ENCODE measurements around the gene HYCC1.
A peak's percentile ranks its signal among the peaks of the same experiment; 100 is the strongest.

HYCC1 gene

DNA sequence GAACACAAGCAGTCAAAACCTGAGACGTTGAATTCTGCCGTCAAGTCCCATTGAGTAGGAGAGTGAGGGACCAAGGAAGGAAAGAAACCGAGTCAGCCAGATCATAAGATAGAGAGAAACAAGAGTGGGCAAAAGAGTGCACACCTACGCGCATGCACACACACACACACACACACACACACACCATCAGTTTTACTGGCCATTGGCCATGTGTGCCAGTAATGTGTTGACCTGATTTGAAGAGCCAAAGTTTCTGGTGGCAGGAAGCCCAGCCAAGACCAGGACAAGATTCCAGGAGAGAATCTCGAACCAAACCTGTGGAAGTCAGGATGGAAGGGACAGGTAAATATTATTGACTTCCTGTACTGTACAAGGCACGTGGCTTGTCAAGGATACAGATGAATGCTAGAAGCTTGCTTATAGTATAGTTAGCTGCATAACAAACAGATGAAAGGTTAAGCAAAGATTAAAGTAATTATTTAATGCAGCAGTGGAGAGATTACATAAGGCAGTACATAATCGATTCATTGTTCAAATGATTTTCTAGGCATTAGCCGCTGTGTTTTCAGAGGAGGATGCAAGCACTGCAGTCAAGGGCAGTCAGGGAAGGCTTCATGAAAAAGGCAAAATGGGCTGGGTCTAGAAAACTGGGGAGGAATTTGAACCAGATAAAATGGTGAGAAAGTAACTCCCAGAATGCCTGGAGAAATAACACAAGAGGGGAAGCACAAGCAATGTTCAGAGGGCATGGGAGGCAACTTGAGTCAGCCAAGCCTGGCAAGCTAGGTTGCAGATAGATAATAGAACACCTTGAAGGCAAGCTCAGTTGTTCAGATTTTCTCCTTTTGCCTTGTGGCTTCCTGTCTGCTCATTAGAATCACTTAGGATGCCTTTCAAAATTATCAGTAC, 2.7 kb upstream of the HYCC1 start:
- DNase-seq (ENCODE audit: low read depth): no peak

GRCh38 chr7:23014681-23015080, 751 bp upstream of the HYCC1 start:
- no peak for DNase-seq (ENCODE audit: low read depth)

DNA sequence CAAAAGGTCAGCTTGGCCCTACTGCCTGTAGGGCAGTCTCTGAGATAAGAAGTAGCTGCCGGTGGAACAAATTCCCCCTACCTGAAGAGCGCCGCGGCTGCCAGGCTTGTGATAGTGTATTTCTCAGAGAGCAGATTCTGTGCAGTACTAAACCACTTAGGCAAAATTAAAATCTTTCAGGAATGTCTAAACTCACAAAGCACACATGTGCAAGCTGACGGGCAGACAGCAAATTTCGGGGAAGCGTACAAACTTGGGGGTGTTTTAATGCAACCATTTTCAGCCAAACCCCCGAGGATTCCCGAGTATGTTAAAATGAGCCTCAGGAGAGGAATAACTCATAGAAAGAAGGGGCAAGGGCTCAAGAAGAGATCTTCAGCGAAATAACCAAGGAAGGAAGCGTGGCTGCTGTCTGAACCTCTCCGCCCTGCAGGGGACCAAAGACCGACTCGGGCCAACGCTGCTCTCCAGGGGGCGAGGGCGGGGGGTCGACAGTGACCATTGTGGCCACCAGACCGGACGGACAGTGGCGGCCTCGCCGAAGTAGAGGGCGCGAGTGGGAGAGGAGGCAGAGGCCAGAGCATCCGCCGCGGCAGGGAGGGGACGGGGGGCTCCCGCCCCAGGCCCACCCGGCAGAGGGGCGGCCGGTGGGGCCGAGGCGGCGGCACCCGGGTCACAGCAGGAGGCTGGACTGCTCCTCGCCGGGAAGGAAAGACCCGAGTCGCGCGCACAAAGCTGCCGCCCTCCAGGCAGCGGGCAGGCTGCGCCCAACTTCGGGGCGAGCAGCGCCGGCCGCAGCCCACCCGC, 819 bp downstream of the HYCC1 start:
- no peak for DNase-seq (ENCODE audit: low read depth)

DNA sequence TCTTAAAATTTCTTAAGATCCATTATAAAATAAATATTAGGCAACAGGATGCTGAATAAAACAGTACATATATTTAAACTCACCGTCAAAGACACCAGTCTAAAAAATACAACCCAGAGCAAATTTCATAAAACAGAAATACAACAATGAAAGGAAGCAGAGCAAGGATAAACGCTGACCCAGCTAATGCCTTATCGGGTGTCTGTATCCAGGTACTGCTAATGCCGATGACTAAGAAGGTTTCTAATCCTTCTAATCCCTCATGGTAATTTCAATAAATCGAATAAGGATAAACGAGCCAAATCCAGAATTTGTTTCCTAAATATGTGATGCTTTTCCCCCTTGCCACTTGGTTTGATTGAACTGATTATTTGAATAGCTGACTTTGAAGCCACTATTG, 1.7 kb downstream of the HYCC1 start:
- DNase-seq (ENCODE audit: low read depth): no peak

GRCh38 chr7:23011222-23011924, 2.6 kb downstream of the HYCC1 start:
- DNase-seq (ENCODE audit: low read depth): no peak

DNA sequence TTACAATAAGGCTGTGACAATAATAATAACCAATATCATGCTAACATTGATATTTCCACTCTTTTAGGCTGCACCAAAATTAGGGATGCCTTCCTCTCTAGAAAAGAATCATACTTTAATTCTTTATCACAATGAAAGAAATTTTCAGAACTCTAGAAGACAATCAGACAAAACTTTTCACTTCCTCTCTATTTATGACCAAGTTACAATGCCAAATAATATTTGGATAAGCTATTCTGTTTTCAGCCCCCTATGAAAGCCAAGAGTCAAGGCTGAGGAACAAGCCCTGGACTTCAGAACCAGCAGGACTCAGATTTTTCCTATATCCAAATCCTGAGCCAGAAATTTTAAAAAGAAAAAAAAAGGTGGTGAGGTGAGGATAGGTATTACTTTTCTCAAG, 4.6 kb downstream of the HYCC1 start:
- DNase-seq (ENCODE audit: low read depth): no peak

GRCh38 chr7:23004247-23004520, 9.7 kb downstream of the HYCC1 start:
- DNase-seq (ENCODE audit: low read depth): no peak

DNA sequence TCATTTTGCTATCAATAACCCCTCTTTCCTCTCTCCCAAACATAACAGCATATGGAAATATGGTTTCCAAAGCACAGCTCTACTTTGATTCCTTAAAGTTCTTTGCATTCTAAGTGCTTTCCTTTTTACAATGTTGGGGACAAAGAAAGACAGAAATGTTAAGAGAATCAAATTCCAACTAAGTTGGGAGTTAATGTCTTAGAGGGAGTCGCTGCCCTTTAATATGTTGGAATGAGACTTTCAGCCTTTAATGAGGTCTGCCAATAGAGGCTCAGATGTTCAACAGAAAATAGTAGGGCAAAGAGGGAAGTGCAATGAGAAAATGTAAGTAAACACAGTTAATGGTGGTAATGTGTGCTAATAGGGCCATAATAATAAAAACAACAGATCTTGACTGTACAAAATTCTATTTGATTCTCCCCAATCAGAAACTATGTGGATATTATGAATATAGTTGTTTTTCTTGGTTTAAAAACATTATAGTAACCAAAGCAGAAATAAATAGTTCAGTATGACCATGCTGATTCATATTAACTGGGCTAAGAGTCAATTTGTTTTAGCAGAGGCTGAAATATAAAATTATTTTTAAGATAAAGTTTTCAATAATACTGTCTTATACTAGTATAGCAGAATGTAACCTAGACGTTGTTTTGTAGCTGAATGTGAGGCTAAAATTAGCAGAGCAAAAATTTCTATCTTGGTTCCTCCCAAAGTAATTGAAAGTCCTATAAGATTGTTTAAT, 10.3 kb downstream of the HYCC1 start:
- DNase-seq (ENCODE audit: low read depth): no peak

- no peak for DNase-seq (ENCODE audit: low read depth)
Measured at GRCh38 chr7:23002698-23003097, 11.2 kb downstream of the HYCC1 start.

DNA sequence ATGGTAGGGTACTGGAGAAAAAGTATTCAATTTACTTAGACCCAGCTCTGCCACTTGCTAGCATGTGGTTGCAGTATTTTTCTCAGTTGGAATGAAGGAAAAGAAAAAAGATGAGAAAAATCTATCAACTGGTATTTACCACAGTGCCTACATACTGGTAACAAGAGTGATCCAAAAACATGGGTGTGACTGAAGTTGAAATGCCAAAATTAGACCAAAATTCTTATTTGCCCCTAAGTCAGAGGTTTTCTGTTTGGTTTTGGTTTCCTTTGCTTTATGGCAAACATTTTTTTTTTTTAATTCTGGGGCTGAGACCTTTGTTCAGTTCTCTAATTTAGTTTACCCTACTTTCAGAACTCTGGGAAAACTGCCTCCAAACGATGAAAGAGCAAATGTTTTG, 12.3 kb downstream of the HYCC1 start:
- DNase-seq (ENCODE audit: low read depth): no peak

GRCh38 chr7:23000597-23001360, 13.2 kb downstream of the HYCC1 start:
- peak; percentile 48 for DNase-seq (ENCODE audit: low read depth)

DNA sequence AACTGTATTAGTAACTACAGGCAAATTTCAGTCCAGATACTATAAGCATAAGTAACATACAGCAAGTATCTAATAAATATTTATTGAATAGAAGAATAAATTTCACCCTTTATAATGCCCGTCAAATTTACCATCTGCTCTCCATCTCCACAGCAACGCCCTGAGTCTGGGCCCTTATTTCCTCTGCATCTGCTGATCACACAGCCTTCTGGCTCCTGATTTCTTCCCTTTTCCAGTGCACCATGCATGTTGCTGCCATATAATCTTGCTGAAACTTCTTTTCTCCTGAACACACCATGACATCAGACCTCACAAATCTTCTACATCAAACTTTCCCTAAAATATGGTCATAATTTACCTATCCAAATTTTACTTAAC, 15.4 kb downstream of the HYCC1 start:
- no peak for DNase-seq (ENCODE audit: low read depth)

GRCh38 chr7:22997871-22998518, 15.9 kb downstream of the HYCC1 start:
- DNase-seq (ENCODE audit: low read depth): no peak

DNA sequence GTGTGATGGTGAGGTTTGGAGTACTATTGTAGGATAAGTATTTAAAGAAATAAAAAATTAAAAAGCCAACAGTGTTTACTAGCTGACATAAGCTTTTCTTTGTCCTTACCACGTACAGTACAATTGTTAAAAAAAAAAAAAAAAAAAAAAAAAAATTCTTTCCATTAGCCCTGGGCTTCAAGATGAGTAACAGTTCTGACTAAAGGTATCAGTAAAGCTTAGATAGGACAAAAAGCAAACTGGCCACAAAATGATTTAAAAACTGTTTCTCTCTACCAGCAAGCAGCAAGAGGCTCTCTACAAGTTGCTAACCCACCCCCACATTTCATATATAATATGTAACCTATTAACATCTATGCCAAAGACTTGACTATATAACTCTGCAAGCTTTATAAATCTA, 17.5 kb downstream of the HYCC1 start:
- no peak for DNase-seq (ENCODE audit: low read depth)

DNA sequence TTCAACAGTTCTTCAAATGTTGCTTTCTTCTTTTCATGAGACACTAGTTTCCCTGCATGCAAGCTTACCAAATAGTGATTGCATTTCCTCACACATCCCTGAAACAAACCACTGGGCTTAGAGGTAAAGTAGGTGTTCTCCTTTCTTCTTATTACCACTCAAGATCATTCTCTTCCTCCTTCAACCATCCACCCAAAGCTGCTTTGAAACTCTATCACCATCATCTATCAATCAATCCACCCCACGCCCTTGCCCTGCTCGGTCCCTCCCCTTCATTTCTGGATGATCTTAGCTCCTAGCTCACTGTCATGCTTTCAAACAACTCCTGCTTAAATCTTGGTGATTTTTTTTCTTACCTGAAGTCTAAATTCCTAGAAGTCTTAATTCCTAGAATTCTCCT, 18.9 kb downstream of the HYCC1 start:
- DNase-seq (ENCODE audit: low read depth): no peak

- no peak for DNase-seq (ENCODE audit: low read depth)
Measured at GRCh38 chr7:22992874-22993840, 20.8 kb downstream of the HYCC1 start.

GRCh38 chr7:22990588-22990949, 23.4 kb downstream of the HYCC1 start:
- DNase-seq (ENCODE audit: low read depth): no peak

GRCh38 chr7:22989643-22990587, 24.0 kb downstream of the HYCC1 start:
- no peak for DNase-seq (ENCODE audit: low read depth)

GRCh38 chr7:22985436-22985835, 28.5 kb downstream of the HYCC1 start:
- DNase-seq (ENCODE audit: low read depth): no peak
